ENCODE results near the gene EXOSC5.
"Not testable (repeated sequence)": the region's sequence is repeated elsewhere in the genome, so short reads cannot be mapped to it uniquely, and the experiment has no call there.

GRCh38 chr19:41371119-41371518 is 26.0 kb downstream of the EXOSC5 start:
- TF ChIP-seq, protein P1, sequence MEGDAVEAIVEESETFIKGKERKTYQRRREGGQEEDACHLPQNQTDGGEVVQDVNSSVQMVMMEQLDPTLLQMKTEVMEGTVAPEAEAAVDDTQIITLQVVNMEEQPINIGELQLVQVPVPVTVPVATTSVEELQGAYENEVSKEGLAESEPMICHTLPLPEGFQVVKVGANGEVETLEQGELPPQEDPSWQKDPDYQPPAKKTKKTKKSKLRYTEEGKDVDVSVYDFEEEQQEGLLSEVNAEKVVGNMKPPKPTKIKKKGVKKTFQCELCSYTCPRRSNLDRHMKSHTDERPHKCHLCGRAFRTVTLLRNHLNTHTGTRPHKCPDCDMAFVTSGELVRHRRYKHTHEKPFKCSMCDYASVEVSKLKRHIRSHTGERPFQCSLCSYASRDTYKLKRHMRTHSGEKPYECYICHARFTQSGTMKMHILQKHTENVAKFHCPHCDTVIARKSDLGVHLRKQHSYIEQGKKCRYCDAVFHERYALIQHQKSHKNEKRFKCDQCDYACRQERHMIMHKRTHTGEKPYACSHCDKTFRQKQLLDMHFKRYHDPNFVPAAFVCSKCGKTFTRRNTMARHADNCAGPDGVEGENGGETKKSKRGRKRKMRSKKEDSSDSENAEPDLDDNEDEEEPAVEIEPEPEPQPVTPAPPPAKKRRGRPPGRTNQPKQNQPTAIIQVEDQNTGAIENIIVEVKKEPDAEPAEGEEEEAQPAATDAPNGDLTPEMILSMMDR (IDR thresholded peaks at IDR 0.05) = not testable (repeated sequence)
- not testable (repeated sequence) for TF ChIP-seq POLR2A, POLR2AphosphoS5, EP300 (IDR thresholded peaks at IDR 0.05)
